ACC112 (cell line): Measurements from ENCODE around the gene NFKBIA.

Experiments used
- H2AFZ ChIP-seq: fragments of 200-600 bp; sonication (generic); one replicate; pipeline ENCODE4 v1.6.0; 2017; ENCODE audit warnings: antibody characterized with exemption, low read length; ENCODE audit not compliant: unreplicated experiment
- H3K27ac ChIP-seq: fragments of 200-600 bp; sonication (generic); 2 replicates; pipeline ENCODE4 v1.5.1; 2014; ENCODE audit warnings: low read depth, mild to moderate bottlenecking, antibody characterized with exemption, low read length, moderate library complexity
- H3K27me3 ChIP-seq: fragments of 200-600 bp; sonication (generic); 2 replicates; pipeline ENCODE4 v1.6.1; 2014; ENCODE audit warnings: mild to moderate bottlenecking, antibody characterized with exemption, low read length, moderate library complexity, mixed read lengths; ENCODE audit not compliant: insufficient read depth
- H3K36me3 ChIP-seq: fragments of 200-600 bp; sonication (generic); 2 replicates; pipeline ENCODE4 v1.6.1; 2016; ENCODE audit warnings: mild to moderate bottlenecking, antibody characterized with exemption, low read length, moderate library complexity, mixed read lengths; ENCODE audit not compliant: insufficient read depth
- H3K4me1 ChIP-seq: fragments of 200-600 bp; sonication (generic); one replicate; pipeline ENCODE4 v1.6.1; 2016; ENCODE audit warnings: low read length, mixed read lengths; ENCODE audit not compliant: insufficient read depth, unreplicated experiment, control insufficient read depth
- H3K4me3 ChIP-seq: fragments of 200-600 bp; sonication (generic); 2 replicates; pipeline ENCODE4 v1.5.1; 2014; ENCODE audit warnings: mild to moderate bottlenecking, low read depth, low read length
- H3K79me2 ChIP-seq: fragments of 200-600 bp; sonication (generic); one replicate; pipeline ENCODE4 v1.6.0; 2016; ENCODE audit warnings: low read length; ENCODE audit not compliant: control insufficient read depth, unreplicated experiment, insufficient read depth

NFKBIA gene

DNA sequence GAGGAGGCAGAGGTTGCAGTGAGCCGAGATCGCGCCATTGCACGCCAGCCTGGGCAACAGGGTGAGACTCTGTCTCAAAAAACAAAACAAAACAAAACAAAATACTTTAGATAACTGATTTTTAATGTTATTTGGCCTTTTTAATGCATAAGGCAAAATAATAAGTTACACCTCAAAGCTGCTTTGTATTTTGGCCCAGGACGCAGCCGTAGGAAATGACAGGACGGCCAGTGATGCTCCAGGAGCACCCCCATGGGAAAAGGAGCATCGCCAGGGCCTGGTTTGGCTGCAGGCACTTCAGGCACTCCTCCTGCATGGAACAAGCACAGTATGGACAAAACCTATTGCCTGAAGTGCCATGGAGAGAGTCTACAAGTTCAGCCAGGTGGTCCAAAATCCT is 3.5 kb upstream of the NFKBIA start:
- Histone ChIP-seq H3K27ac (no peak overlapping the region), H2AFZ (no peak overlapping the region), H3K36me3 (peaks cover 6% of the 10 kb centered on the region), H3K4me3 (no peak overlapping the region), H3K79me2 (peaks cover 31% of the 10 kb centered on the region), H3K4me1 (peaks cover 22% of the 10 kb centered on the region), H3K27me3 (no peaks in the 10 kb centered on the region)

DNA sequence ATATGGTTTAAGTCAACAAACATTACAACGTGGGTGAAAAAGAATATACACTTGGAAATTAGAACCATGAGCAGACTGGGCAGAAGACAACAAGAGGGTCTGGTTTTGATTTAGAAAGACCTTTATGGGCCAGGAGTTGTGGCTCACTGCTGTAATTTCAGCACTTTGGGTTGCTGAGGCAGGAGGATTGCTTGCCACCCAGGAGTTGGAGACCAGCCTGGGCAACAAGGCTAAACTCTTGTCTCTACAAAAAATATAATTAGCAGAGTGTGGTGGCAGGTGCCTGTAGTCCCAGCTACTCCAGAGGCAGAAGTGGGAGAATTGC is 2.7 kb upstream of the NFKBIA start:
- H3K4me3 ChIP-seq: no peak overlapping the region
- H3K79me2 ChIP-seq: peaks cover 38% of the 10 kb centered on the region
- peaks cover 19% of the 10 kb centered on the region for H3K4me1 ChIP-seq
- H3K27me3 ChIP-seq: no peaks in the 10 kb centered on the region
- H3K27ac ChIP-seq: no peak overlapping the region
- H3K36me3 ChIP-seq: peaks cover 14% of the 10 kb centered on the region
- H2AFZ ChIP-seq: no peak overlapping the region

DNA sequence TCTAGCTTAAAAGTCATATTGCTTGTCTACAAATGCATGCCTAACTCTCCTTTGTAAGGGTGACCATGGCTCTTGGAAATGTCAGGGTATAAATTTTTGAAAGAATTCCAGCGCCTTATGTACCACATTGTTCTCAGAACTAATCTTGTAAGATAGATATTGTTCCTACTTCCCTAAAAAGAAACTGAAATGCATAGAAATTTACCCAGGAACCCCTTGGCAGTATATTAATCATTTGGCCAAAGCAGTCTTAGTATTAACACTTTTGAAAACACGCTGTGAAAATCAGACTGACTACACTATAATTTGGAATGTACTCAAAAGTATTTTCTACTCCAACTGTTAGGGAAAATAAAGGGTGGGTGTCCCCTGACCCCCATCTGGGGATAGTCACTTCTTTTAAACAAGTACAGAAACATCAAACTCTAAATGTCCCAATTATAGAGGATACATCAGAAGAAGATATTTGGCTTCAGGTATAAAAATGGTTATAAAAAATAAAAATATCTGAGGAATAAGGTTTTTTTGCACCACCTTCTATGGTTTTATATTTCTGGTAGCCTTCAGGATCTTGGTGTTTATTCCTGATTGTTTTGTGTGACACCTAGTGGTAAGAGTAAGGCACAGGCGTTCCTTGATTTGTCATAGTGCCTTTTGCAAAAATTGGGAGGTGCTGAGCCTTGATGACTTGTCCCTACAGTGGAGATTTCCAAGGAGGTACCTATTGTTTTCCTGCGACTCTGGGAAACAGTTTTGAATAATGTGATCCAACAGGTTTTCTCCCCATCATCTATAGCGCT is 2.2 kb upstream of the NFKBIA start:
- Histone ChIP-seq H3K27me3 (no peaks in the 10 kb centered on the region), H3K79me2 (peaks cover 43% of the 10 kb centered on the region), H2AFZ (peak overlapping the region; percentile 14), H3K36me3 (peaks cover 19% of the 10 kb centered on the region), H3K4me3 (peak overlapping the region; percentile 99), H3K27ac (peak overlapping the region; percentile 97), H3K4me1 (peaks cover 19% of the 10 kb centered on the region)

DNA sequence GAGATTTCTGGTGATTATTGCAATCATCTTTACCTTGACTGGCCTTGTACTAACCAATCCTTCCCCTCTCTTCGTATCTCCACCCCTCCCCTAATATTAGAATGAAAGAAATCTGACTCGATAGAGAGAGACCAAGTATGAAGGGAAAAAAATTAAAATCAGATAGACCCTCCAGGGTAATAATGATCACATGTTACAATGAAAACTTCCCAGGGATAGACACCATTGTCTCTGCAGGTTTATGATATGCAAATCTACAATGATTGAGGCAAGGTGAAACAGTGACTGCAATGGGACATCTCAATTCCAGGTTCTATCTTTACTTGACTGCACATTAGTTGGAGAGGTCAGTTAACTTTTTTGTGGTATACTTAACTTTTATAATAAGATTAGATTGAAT is 1.5 kb upstream of the NFKBIA start:
- Histone ChIP-seq H3K79me2 (peaks cover 48% of the 10 kb centered on the region), H3K4me3 (peak overlapping the region; percentile 99), H3K27me3 (no peaks in the 10 kb centered on the region), H3K27ac (peak overlapping the region; percentile 97; the same call in 1 of the 2 replicates), H3K36me3 (peaks cover 25% of the 10 kb centered on the region), H3K4me1 (peaks cover 22% of the 10 kb centered on the region), H2AFZ (peak overlapping the region; percentile 14)

DNA sequence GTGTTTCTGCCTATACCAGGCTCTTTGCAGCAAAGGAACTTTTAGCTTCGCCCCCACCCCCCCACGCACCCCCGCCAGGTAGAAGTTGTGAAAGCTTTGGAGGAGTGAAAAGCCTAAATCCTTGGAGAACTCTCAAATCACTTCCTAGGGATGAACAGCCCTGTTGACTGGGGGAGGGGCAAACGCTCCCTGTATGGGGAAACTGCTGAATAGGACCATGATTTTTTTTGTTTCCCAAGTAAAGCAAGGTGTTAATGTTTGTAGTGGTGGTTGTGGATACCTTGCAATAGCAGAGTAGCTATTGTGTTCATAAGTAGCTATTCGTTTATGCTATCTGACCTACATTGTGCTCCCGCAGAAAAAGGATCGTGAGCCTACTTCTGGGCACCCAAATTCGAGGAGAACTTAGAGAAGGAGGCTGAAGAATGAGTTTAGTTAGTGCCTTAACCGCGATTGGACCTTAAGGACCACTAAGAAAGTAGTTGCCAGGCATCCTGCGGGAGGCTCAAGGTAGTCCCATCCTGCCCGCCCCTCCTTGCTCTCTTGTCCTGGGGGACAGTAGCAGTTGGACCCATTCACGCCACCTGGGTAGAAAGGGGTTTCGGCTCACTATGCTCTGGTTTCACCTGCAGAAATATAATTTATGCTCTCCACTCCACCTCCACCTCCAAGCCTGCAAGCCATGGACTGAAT is 901 bp upstream of the NFKBIA start:
- peaks cover 52% of the 10 kb centered on the region for H3K79me2 ChIP-seq
- H3K4me3 ChIP-seq: peak overlapping the region; percentile 99
- peak overlapping the region; percentile 15 for H2AFZ ChIP-seq
- H3K36me3 ChIP-seq: peaks cover 31% of the 10 kb centered on the region
- H3K27ac ChIP-seq: peak overlapping the region; percentile 97
- H3K4me1 ChIP-seq: peaks cover 28% of the 10 kb centered on the region
- no peaks in the 10 kb centered on the region for H3K27me3 ChIP-seq

DNA sequence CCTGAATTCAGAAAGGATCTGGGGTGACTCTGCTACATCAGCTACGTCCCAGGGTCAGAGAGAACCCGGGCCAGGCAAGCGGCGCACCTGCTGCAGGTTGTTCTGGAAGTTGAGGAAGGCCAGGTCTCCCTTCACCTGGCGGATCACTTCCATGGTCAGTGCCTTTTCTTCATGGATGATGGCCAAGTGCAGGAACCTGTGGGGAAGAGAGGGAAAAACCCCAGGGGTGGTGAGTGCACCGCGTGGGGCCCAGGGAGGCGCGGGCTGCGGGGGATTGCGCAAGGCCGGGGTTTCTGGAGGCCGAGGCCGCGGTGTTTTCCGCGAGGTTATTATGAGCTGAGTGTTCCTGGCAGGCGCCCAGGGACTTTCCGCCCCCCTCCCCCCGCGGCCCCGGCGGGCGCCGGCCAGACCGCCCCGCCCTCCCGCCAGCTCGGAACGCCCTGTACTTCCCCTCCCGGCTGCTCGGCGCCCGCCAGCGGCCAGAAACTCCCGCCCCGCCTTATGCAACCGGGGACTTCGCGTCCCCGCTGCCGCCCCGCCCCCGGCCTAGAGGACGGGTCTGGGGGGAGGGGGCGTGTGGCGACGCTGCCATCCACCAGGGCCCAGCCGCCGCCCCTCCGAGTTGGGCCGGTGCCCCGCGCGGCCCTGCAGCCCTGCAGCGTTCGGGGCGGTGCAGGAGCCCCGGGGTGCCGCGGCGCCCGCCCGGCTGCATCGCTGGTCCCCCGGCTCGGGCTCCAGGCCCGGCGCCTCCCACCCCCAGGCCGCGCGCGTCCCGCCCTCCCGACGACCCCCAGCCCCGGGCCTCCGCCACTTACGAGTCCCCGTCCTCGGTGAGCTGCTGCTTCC is 723 bp downstream of the NFKBIA start:
- H3K4me1 ChIP-seq: peaks cover 28% of the 10 kb centered on the region
- H3K27ac ChIP-seq: peak overlapping the region; percentile 97
- peaks cover 52% of the 10 kb centered on the region for H3K79me2 ChIP-seq
- H3K27me3 ChIP-seq: no peaks in the 10 kb centered on the region
- peak overlapping the region; percentile 99 for H3K4me3 ChIP-seq
- peaks cover 32% of the 10 kb centered on the region for H3K36me3 ChIP-seq
- H2AFZ ChIP-seq: no peak overlapping the region

DNA sequence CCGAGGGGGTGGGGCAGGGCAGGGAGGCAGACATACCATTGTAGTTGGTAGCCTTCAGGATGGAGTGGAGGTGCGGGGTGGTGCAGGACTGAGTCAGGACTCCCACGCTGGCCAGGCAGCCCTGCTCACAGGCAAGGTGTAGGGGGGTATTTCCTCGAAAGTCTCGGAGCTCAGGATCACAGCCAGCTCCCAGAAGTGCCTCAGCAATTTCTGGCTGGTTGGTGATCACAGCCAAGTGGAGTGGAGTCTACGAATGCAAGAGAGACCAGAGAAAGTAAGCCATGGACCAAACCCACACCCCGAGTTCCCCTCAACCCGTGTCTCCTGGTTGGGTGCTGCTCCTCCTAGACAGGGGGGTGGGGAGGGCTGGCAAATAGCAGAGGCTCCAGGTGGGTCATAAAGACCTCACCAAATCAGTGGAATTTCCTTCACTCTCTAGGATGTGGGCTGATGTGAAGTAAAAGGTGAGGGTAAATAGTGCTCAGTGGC is 1.4 kb downstream of the NFKBIA start:
- no peak overlapping the region for H2AFZ ChIP-seq
- H3K27me3 ChIP-seq: no peaks in the 10 kb centered on the region
- peaks cover 52% of the 10 kb centered on the region for H3K79me2 ChIP-seq
- peak overlapping the region; percentile 92 for H3K27ac ChIP-seq
- H3K4me1 ChIP-seq: peaks cover 35% of the 10 kb centered on the region
- H3K36me3 ChIP-seq: peaks cover 32% of the 10 kb centered on the region
- H3K4me3 ChIP-seq: peak overlapping the region; percentile 99

DNA sequence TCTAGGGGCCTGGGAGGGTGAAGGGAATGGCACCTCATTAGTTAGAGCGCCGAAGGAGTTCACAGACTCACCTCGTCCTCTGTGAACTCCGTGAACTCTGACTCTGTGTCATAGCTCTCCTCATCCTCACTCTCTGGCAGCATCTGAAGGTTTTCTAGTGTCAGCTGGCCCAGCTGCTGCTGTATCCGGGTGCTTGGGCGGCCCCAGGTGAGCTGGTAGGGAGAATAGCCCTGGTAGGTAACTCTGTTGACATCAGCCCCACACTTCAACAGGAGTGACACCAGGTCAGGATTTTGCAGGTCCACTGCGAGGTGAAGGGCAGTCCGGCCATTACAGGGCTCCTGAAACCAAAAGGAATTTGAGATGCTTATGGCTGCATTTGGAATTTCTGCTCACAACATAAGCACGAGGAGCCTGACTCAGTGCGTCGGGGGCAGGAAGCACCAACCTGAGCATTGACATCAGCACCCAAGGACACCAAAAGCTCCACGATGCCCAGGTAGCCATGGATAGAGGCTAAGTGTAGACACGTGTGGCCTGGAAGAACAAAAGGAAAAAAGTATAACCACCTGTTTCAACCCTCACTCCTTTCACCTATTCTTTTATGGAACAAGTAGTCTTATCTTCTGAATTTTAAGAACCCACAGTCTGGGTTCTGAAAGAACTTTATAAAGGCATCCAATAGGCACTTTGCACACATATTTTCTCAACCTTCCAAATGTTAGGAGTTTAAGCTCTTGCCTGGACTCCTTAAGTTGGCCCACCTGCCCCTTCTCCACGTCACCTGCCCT is 2.0 kb downstream of the NFKBIA start:
- Histone ChIP-seq H3K4me3 (peak overlapping the region; percentile 99), H3K79me2 (peaks cover 52% of the 10 kb centered on the region), H2AFZ (no peak overlapping the region), H3K36me3 (peaks cover 32% of the 10 kb centered on the region), H3K4me1 (peaks cover 39% of the 10 kb centered on the region), H3K27ac (peak overlapping the region; percentile 92), H3K27me3 (no peaks in the 10 kb centered on the region)

DNA sequence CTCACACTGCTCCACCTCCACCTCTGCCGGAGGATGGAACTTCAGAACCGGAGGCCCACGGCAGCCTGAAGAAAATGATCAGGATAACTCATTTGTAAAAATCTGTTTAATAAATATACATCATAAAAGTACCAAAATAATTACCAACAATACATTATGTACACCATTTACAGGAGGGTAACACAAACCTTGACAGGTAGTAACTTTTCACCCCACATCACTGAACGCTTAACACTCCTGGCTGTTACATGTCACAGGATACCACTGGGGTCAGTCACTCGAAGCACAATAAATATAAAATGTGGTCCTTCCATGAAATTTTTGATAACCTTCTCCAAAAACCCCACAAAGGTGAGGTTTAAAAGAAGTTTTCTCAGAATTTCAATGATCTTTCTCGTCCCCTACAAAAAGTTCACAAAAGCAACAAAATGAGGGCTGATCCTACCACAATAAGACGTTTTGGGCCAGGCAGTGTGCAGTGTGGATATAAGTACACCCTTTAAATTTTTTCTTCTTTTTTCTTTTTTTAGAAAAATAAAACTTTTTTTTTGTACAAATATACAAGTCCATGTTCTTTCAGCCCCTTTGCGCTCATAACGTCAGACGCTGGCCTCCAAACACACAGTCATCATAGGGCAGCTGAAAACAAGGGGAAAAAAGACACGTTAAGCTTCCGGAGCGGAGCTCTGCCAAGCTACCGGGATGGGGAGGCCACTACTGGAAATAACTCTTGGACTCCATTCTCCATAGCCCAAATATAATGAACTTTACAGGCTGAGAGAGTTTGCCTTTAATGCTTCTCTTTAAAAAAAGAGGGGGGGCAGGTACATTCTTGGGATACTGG is 2.9 kb downstream of the NFKBIA start:
- H3K4me1 ChIP-seq: peaks cover 37% of the 10 kb centered on the region
- H3K27ac ChIP-seq: peak overlapping the region; percentile 92
- H3K27me3 ChIP-seq: no peaks in the 10 kb centered on the region
- peaks cover 32% of the 10 kb centered on the region for H3K36me3 ChIP-seq
- H3K79me2 ChIP-seq: peaks cover 51% of the 10 kb centered on the region
- H2AFZ ChIP-seq: no peak overlapping the region
- peak overlapping the region; percentile 99 for H3K4me3 ChIP-seq
